Choroid plexus epithelial cell (primary cell): ENCODE measurements around the gene ETV3L.
A peak's percentile ranks its signal among the peaks of the same experiment; 100 is the strongest.

Source experiments
- DNase-seq: peaks from one replicate; pipeline ENCODE4 v3.0.0-alpha.2; 2010; ENCODE audit warnings: low read depth
- H3K4me3 ChIP-seq: 2 replicates; pipeline ENCODE4 v1.5.1; 2011; ENCODE audit warnings: low read depth, mild to moderate bottlenecking, control low read depth, low read length, moderate library complexity
- CTCF ChIP-seq: conservative IDR thresholded peaks from 2 replicates; pipeline ENCODE4 v1.5.1; 2011; ENCODE audit warnings: low read depth, mild to moderate bottlenecking, control low read depth, inconsistent platforms, low read length, moderate library complexity

The ETV3L gene

GRCh38 chr1:157097692-157098091 is 1.9 kb downstream of the ETV3L start:
- no peak overlapping the region for H3K4me3 ChIP-seq
- DNase-seq, result no peak
- no peak for TF ChIP-seq CTCF

GRCh38 chr1:157096881-157097280 is 2.7 kb downstream of the ETV3L start:
- no peak for TF ChIP-seq CTCF
- no peak overlapping the region for H3K4me3 ChIP-seq
- DNase-seq, result no peak

DNA sequence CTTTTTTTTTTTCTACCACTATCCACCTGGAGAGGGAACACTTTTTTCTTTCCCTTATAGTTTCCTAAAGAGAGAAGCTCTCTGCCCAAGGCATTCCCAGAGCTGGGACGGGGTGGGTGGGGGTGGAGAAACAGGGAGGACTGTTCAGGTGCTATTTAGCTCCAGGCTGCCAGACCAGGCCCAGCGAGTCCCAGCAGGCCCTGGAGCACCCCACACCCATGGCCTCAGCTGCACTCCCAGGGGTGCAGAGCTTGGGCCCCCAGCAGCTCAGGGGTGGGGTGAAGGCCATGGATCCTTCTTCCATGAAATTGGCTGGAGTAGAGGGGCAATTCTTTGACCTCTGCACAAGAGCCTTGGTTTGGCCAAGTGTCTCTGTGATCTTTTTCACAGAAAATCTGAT is 4.1 kb downstream of the ETV3L start:
- TF ChIP-seq CTCF, result no peak
- no peak for DNase-seq
- no peak overlapping the region for H3K4me3 ChIP-seq

DNA sequence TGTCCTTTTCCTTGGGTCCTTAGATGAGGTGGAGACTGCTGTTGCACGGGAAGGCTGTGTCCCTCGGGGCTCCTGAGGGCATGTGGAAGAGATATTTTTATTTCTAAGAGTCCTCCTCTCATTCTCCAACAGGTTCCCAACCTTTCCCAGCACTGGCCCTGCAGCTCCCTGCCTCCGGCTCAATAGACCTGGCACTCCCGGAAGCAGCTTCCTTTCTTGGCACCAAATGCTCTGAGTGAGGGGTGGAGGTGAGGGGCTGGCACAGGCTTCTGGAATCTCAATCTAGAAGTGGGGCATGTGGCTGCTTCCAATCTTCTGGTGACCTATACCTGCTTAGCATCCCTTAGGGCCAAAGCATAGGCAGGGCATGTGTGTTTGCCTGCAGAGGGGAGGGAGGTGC is 4.5 kb downstream of the ETV3L start:
- H3K4me3 ChIP-seq, result no peak overlapping the region
- no peak for DNase-seq
- no peak for TF ChIP-seq CTCF

DNA sequence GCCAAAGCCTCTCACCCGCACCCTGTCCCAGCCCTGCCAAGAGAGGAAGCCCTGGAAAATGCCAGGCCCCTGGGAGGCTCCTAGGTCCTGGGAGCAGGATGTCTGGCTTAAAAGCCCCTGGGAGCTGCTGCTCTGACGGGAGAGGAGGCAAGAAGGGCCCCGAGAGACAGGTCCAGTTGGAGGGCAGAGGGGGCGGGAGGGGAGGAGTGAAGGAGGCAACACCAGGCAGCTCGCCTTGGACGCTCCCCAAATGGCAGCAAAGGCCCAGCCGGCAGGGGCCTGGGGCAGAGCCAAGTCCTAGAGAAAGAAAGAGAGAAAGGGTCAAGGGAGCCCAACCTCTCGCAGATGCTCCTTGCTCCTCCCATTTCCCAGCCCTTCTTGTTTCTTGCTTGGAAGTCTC is 6.8 kb downstream of the ETV3L start:
- TF ChIP-seq CTCF, result no peak
- DNase-seq, result peak; percentile 69
- no peak overlapping the region for H3K4me3 ChIP-seq

DNA sequence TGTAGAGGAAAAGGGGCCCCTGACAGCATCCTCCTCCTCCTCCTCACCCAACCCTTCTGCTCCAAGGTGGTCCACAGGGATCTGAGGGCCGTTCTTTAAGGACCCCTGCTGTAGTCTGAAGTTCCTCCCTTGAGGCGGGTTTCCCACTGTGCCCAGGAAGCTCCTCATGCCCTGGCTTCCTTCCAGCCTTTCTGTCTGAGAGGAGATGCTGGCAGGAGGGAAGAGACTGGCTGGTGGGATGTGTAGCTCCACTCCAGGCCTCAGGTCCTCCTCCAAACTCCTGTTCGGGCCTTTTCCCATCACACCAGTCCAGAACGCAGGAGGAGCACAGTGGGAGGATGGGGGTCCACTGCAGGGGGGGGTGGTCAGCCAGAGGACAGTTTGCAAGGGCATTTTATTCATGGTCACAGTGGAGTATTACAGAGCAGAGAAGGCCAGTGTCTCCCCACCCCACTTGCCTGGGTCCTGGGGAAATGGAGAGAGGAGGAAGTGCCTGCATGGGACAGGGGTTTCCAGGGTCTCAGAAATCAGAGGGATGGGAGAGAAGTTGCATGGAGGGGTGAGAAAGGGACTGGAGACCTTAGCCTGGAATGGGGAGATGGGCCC is 7.8 kb downstream of the ETV3L start:
- no peak for DNase-seq
- no peak for TF ChIP-seq CTCF
- H3K4me3 ChIP-seq, result no peak overlapping the region

DNA sequence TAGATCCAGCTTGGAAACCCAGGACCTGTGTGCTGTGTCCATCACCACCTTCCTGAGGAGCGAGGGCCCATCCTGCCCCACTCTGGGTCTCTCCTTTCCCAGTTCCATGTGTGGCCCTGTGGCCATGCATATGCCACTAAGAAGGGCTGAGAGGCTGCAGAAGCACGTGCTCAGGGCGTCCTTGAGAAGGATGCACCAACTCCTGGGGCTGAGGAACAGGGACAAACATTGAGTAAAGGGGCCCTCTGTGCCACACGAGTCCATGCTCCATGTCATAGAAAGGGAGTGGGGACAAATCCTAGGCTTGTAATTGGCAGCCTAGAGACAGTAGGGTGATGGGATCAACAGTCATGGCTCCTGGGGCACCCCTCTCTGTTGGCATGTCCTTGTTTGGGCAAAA is 8.4 kb downstream of the ETV3L start:
- TF ChIP-seq CTCF, result no peak
- H3K4me3 ChIP-seq, result no peak overlapping the region
- DNase-seq, result no peak
